Measurements from ENCODE around the gene KLHL3.

KLHL3 gene

DNA sequence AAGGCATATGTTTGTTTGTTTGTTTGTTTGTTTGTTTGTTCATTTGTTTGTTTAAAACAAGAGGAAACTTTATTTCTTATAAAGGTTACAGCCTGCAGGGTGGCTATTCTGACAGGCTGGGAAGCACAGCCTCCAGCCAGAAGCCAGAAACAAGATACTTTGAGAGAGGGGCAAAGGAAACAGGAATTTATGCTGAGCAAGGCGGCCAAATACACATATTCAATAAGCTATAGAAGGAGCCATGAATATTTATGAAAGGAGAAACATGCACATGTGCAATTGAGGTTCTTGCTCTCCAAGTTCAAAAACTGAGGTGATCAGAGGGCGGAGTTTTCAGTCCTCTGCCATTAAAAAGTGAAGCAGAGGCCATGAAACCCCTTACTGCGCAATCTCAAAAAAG lies 19.6 kb downstream of the KLHL3 start:
- no peak overlapping the region for H3K4ac ChIP-seq (ENCODE audit: low read length)
- H3K4me3 ChIP-seq (ENCODE audit: low read length in 2 of 2), result no peak overlapping the region
- no peak overlapping the region for H3K9ac ChIP-seq (ENCODE audit: low read depth, low read length, poor library complexity)
- DNase-seq (ENCODE audit: low spot score), result no peak
- peaks cover 4 to 7% of the 10 kb centered on the region in 2 donors for H3K9me3 ChIP-seq (replicated peaks in 1 of 2; ENCODE audit: control insufficient read depth in 2 of 2, insufficient read depth in 1 of 2, low read depth in 1 of 2, low read length in 2 of 2)
- H3K27me3 ChIP-seq (ENCODE audit: control insufficient read depth in 3 of 3, insufficient read depth in 3 of 3, low read depth in 1 of 3, low read length in 3 of 3), result no peaks in the 10 kb centered on the region
- peaks cover 0 to 4% of the 10 kb centered on the region in 2 donors for H3K36me3 ChIP-seq (replicated peaks in 1 of 2; ENCODE audit: control insufficient read depth in 2 of 2, insufficient read depth in 2 of 2, low read length in 2 of 2)
- no peak overlapping the region for H4K91ac ChIP-seq (ENCODE audit: low read depth, low read length, poor library complexity)
- no peak overlapping the region for H2AFZ ChIP-seq (ENCODE audit: low read length)
- no peak overlapping the region for H3K23ac ChIP-seq (ENCODE audit: low read depth, low read length, poor library complexity)
- no peak overlapping the region for H3K18ac ChIP-seq (ENCODE audit: low read length)
- H3K14ac ChIP-seq (ENCODE audit: low read length), result no peak overlapping the region
- H3K4me2 ChIP-seq (ENCODE audit: insufficient read depth, low read length, poor library complexity, severe bottlenecking), result no peak overlapping the region
- no peaks in the 10 kb centered on the region for H3K79me1 ChIP-seq (ENCODE audit: low read depth, low read length)
- H2BK120ac ChIP-seq (ENCODE audit: low read depth, low read length), result no peak overlapping the region
- no peak overlapping the region for H2AK5ac ChIP-seq (ENCODE audit: low read depth, low read length)
- H3K27ac ChIP-seq (replicated peaks; ENCODE audit: low read length), result no peak overlapping the region
- no CpG with 5 or more reads among the region's 3 CpGs for WGBS, 2 donors (ENCODE audit: extremely low coverage in 2 of 2, insufficient read length in 2 of 2, insufficient replicate concordance in 1 of 2)
- H4K8ac ChIP-seq (ENCODE audit: low read depth, low read length), result no peak overlapping the region
- no peak overlapping the region for H2BK12ac ChIP-seq (ENCODE audit: low read length)
- no peak overlapping the region for H2BK5ac ChIP-seq (ENCODE audit: low read length)
- no peaks in the 10 kb centered on the region for H3K4me1 ChIP-seq (ENCODE audit: control insufficient read depth in 2 of 2, insufficient read depth in 1 of 2, low read depth in 1 of 2, low read length in 2 of 2)
- no peak overlapping the region for H2BK15ac ChIP-seq (ENCODE audit: low read length)

DNA sequence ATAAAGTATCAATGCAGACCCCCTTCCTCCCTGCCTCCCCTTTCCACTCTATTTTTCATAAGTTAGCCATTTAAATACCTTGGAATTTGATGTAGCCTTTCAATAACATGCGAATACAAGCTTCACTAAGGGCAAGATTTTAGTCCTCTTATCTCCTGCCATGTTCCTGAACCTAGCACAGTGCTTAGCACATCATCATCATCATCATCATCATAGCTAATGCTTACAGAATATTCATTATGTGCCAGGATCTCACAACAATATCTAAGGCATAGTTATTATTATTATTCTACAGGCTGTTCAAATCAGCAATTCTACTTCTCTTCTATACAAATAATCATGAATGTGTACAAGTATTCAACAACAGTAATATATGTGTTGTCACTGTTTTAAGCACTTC lies 20.4 kb downstream of the KLHL3 start:
- no peak overlapping the region for H3K4me2 ChIP-seq (ENCODE audit: insufficient read depth, low read length, poor library complexity, severe bottlenecking)
- DNase-seq (ENCODE audit: low spot score), result no peak
- H3K4ac ChIP-seq (ENCODE audit: low read length), result no peak overlapping the region
- no peaks in the 10 kb centered on the region for H3K4me1 ChIP-seq (ENCODE audit: control insufficient read depth in 2 of 2, insufficient read depth in 1 of 2, low read depth in 1 of 2, low read length in 2 of 2)
- H3K27ac ChIP-seq (replicated peaks; ENCODE audit: low read length), result no peak overlapping the region
- H2BK15ac ChIP-seq (ENCODE audit: low read length), result no peak overlapping the region
- no peaks in the 10 kb centered on the region for H3K27me3 ChIP-seq (ENCODE audit: control insufficient read depth in 3 of 3, insufficient read depth in 3 of 3, low read depth in 1 of 3, low read length in 3 of 3)
- no peak overlapping the region for H3K23ac ChIP-seq (ENCODE audit: low read depth, low read length, poor library complexity)
- H4K8ac ChIP-seq (ENCODE audit: low read depth, low read length), result no peak overlapping the region
- H2BK12ac ChIP-seq (ENCODE audit: low read length), result no peak overlapping the region
- no peak overlapping the region for H3K14ac ChIP-seq (ENCODE audit: low read length)
- H3K18ac ChIP-seq (ENCODE audit: low read length), result no peak overlapping the region
- H3K9ac ChIP-seq (ENCODE audit: low read depth, low read length, poor library complexity), result no peak overlapping the region
- peaks cover 0 to 4% of the 10 kb centered on the region in 2 donors for H3K36me3 ChIP-seq (replicated peaks in 1 of 2; ENCODE audit: control insufficient read depth in 2 of 2, insufficient read depth in 2 of 2, low read length in 2 of 2)
- H2AK5ac ChIP-seq (ENCODE audit: low read depth, low read length), result no peak overlapping the region
- no CpG with 5 or more reads among the region's 1 CpG for WGBS, 2 donors (ENCODE audit: extremely low coverage in 2 of 2, insufficient read length in 2 of 2, insufficient replicate concordance in 1 of 2)
- H3K4me3 ChIP-seq (ENCODE audit: low read length in 2 of 2), result no peak overlapping the region
- no peak overlapping the region for H4K91ac ChIP-seq (ENCODE audit: low read depth, low read length, poor library complexity)
- H3K9me3 ChIP-seq (replicated peaks in 1 of 2; ENCODE audit: control insufficient read depth in 2 of 2, insufficient read depth in 1 of 2, low read depth in 1 of 2, low read length in 2 of 2), result peaks cover 4 to 7% of the 10 kb centered on the region in 2 donors
- H2AFZ ChIP-seq (ENCODE audit: low read length), result no peak overlapping the region
- no peak overlapping the region for H2BK5ac ChIP-seq (ENCODE audit: low read length)
- no peaks in the 10 kb centered on the region for H3K79me1 ChIP-seq (ENCODE audit: low read depth, low read length)
- H2BK120ac ChIP-seq (ENCODE audit: low read depth, low read length), result no peak overlapping the region

DNA sequence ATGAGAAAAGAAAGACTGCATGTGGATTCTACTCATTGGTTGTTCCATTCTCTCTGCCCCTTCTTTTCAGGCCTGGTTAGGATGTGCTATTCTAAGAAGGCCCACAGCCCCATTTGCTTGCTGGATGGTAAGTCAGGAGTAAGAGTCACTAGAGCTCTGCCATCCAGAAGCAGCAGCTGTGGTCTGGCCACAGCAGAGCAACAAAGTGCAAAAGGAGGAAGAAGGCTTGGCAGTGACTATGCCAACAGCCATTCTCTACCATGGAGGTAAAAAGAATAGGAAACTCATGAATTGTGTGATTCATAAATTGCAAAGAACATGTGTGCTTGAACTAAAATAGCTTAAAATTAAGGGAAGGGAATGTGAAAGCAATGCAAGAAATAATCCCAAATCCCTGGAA lies 20.9 kb downstream of the KLHL3 start:
- Histone ChIP-seq H4K8ac (ENCODE audit: low read depth, low read length) (no peak overlapping the region), H2BK15ac (ENCODE audit: low read length) (no peak overlapping the region), H3K27ac (replicated peaks; ENCODE audit: low read length) (no peak overlapping the region), H2BK12ac (ENCODE audit: low read length) (no peak overlapping the region), H3K23ac (ENCODE audit: low read depth, low read length, poor library complexity) (no peak overlapping the region), H3K4ac (ENCODE audit: low read length) (no peak overlapping the region), H3K18ac (ENCODE audit: low read length) (no peak overlapping the region), H4K91ac (ENCODE audit: low read depth, low read length, poor library complexity) (no peak overlapping the region), H3K9me3 (replicated peaks in 1 of 2; ENCODE audit: control insufficient read depth in 2 of 2, insufficient read depth in 1 of 2, low read depth in 1 of 2, low read length in 2 of 2) (peaks cover 4 to 7% of the 10 kb centered on the region in 2 donors), H3K27me3 (ENCODE audit: control insufficient read depth in 3 of 3, insufficient read depth in 3 of 3, low read depth in 1 of 3, low read length in 3 of 3) (no peaks in the 10 kb centered on the region), H3K4me3 (ENCODE audit: low read length in 2 of 2) (no peak overlapping the region), H3K4me1 (ENCODE audit: control insufficient read depth in 2 of 2, insufficient read depth in 1 of 2, low read depth in 1 of 2, low read length in 2 of 2) (no peaks in the 10 kb centered on the region), H3K14ac (ENCODE audit: low read length) (no peak overlapping the region), H3K36me3 (replicated peaks in 1 of 2; ENCODE audit: control insufficient read depth in 2 of 2, insufficient read depth in 2 of 2, low read length in 2 of 2) (peaks cover 0 to 4% of the 10 kb centered on the region in 2 donors), H3K4me2 (ENCODE audit: insufficient read depth, low read length, poor library complexity, severe bottlenecking) (no peak overlapping the region), H3K79me1 (ENCODE audit: low read depth, low read length) (no peaks in the 10 kb centered on the region), H2BK120ac (ENCODE audit: low read depth, low read length) (no peak overlapping the region), H2BK5ac (ENCODE audit: low read length) (no peak overlapping the region), H2AFZ (ENCODE audit: low read length) (no peak overlapping the region), H3K9ac (ENCODE audit: low read depth, low read length, poor library complexity) (no peak overlapping the region), H2AK5ac (ENCODE audit: low read depth, low read length) (no peak overlapping the region)
- no peak for DNase-seq (ENCODE audit: low spot score)

DNA sequence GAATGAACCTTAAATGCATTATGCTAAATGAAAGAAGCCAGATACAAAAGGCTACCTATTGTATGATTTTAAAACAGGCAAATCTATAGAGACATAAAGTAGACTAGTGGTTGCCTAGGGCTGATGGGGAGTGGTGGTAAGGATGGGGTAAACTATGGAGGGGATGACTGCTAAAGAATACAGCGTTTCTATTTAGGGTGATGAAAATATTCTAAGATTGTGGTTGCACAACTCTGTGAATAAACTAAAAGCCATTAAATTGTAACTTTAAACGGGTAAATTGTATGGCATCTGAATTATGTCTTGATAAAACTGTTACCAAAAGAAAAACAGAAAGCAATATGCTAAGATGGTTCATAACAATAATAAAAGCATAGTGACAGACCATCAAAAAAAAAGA lies 21.4 kb downstream of the KLHL3 start:
- no peak overlapping the region for H2BK5ac ChIP-seq (ENCODE audit: low read length)
- no peak overlapping the region for H2BK120ac ChIP-seq (ENCODE audit: low read depth, low read length)
- peaks cover 0 to 4% of the 10 kb centered on the region in 2 donors for H3K36me3 ChIP-seq (replicated peaks in 1 of 2; ENCODE audit: control insufficient read depth in 2 of 2, insufficient read depth in 2 of 2, low read length in 2 of 2)
- no peak overlapping the region for H3K14ac ChIP-seq (ENCODE audit: low read length)
- no peak overlapping the region for H2AFZ ChIP-seq (ENCODE audit: low read length)
- H3K4me2 ChIP-seq (ENCODE audit: insufficient read depth, low read length, poor library complexity, severe bottlenecking), result no peak overlapping the region
- no peak overlapping the region for H3K4me3 ChIP-seq (ENCODE audit: low read length in 2 of 2)
- H3K4me1 ChIP-seq (ENCODE audit: control insufficient read depth in 2 of 2, insufficient read depth in 1 of 2, low read depth in 1 of 2, low read length in 2 of 2), result no peaks in the 10 kb centered on the region
- H3K9ac ChIP-seq (ENCODE audit: low read depth, low read length, poor library complexity), result no peak overlapping the region
- H2AK5ac ChIP-seq (ENCODE audit: low read depth, low read length), result no peak overlapping the region
- no peaks in the 10 kb centered on the region for H3K27me3 ChIP-seq (ENCODE audit: control insufficient read depth in 3 of 3, insufficient read depth in 3 of 3, low read depth in 1 of 3, low read length in 3 of 3)
- H4K8ac ChIP-seq (ENCODE audit: low read depth, low read length), result no peak overlapping the region
- no peak overlapping the region for H3K27ac ChIP-seq (replicated peaks; ENCODE audit: low read length)
- no peak overlapping the region for H3K23ac ChIP-seq (ENCODE audit: low read depth, low read length, poor library complexity)
- no peak overlapping the region for H4K91ac ChIP-seq (ENCODE audit: low read depth, low read length, poor library complexity)
- H3K9me3 ChIP-seq (replicated peaks in 1 of 2; ENCODE audit: control insufficient read depth in 2 of 2, insufficient read depth in 1 of 2, low read depth in 1 of 2, low read length in 2 of 2), result peaks cover 4 to 7% of the 10 kb centered on the region in 2 donors
- no peak overlapping the region for H2BK15ac ChIP-seq (ENCODE audit: low read length)
- no peak for DNase-seq (ENCODE audit: low spot score)
- H2BK12ac ChIP-seq (ENCODE audit: low read length), result no peak overlapping the region
- no peaks in the 10 kb centered on the region for H3K79me1 ChIP-seq (ENCODE audit: low read depth, low read length)
- no peak overlapping the region for H3K18ac ChIP-seq (ENCODE audit: low read length)
- no CpG with 5 or more reads among the region's 2 CpGs for WGBS, 2 donors (ENCODE audit: extremely low coverage in 2 of 2, insufficient read length in 2 of 2, insufficient replicate concordance in 1 of 2)
- H3K4ac ChIP-seq (ENCODE audit: low read length), result no peak overlapping the region

Data from neuronal stem cell (in vitro differentiated cells).